ENCODE data around the gene KBTBD12.
"Not testable (repeated sequence)": the region's sequence is repeated elsewhere in the genome, so short reads cannot be mapped to it uniquely, and the experiment has no call there.

Gene KBTBD12

GRCh38 chr3:127903611-127904375 is 11.2 kb upstream of the KBTBD12 start:
- no peak for DNase-seq (ENCODE audit: low read depth)

GRCh38 chr3:127905556-127905955 is 9.5 kb upstream of the KBTBD12 start:
- DNase-seq (ENCODE audit: low read depth), result no peak

DNA sequence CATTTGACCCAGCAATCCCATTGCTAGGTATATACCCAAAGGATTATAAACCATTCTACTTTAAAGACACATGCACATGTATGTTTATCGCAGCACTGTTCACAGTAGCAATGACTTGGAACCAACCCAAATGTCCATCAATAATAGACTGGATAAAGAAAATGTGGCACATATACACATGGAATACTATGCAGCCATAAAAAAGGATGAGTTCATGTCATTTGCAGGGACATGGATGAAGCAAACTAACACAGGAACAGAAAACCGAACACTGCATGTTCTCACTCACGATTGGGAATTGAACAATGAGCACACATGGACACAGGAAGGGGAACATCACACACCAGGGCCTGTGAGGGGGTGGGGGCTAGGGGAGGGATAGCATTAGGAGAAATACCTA is 8.4 kb upstream of the KBTBD12 start:
- not testable (repeated sequence) for DNase-seq (ENCODE audit: low read depth)

GRCh38 chr3:127908202-127908601 is 6.8 kb upstream of the KBTBD12 start:
- DNase-seq (ENCODE audit: low read depth), result no peak

DNA sequence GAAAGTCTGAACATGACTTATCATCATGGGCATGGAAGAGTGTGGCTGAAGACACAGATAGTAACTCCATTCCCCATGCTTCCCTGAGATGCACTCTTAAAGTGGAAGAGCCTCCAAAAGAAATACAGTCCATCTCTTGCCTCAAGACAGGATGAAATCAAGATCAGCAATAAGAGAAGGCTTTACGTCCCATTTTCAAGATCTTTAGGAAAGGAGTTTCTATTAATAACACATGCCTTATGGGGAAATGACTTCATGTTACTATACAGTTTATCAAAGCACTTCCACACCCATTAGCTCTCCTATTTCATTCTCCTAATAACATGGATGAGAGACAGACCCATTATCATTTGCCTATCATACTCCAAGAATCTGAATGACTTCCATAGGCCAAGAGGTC is 6.1 kb upstream of the KBTBD12 start:
- no peak for DNase-seq (ENCODE audit: low read depth)

- DNase-seq (ENCODE audit: low read depth), result no peak
Measured at GRCh38 chr3:127909646-127910045, 5.4 kb upstream of the KBTBD12 start.

DNA sequence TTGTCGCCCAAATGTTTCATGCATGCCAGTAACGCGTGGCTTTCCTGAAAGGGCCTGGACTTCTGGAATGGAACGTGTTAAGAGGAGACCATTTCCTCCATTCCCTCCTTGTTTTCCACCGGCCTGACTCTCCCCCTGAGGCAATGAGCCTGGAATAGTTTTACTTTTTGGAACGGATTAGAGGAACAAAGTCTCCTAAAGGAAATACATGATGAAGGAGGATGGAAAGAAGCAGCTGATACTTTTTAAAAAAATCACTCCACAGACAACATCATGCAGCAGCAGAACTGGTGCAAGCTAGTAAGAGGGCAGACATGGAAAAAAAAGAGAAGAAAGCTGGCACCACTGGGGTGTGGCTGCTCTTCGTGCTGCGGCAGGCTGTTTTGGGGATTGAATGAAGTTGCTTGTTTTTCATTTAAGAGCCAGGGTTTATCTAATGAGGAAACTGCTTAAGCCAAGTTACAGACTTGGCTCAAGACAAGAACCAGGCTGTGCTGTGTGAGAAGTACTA is 3.6 kb upstream of the KBTBD12 start:
- no peak for DNase-seq (ENCODE audit: low read depth)

DNA sequence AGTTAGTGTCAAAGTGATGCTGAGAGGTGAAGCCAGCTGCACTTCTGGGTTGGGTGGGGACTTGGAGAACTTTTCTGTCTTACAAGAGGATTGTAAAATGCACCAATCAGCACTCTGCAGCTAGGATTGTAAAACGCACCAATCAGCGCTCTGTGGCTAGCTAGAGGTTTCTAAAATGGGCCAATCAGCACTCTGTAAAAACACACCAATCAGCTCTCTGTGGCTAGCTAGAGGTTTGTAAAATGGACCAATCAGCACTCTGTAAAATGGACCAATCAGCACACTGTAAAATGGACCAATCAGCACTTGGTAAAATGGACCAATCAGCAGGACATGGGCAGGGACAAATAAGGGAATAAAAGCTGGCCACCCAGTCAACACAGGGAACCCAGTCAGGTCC is 1.2 kb upstream of the KBTBD12 start:
- DNase-seq (ENCODE audit: low read depth), result not testable (repeated sequence)

DNA sequence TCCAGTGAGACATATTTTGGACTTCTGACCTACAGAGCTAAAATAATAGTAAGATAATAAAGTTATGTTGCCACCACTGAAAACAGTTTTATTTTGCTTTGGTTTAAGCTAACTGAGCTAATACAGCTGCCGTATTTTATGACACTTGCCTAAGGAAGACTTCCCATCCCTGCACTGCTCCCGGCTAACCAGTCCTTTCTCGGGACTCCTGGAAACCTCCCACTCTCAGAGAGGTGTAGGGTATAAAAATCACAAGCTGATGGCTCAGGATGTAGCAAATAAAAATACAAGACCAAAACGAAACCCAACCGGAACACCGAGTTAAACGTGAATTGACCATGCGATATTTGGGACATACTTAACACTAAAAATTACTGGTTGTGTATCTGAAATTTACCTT is 448 bp upstream of the KBTBD12 start:
- DNase-seq (ENCODE audit: low read depth), result no peak

- no peak for DNase-seq (ENCODE audit: low read depth)
Measured at GRCh38 chr3:127915937-127916493, 983 bp downstream of the KBTBD12 start.

DNA sequence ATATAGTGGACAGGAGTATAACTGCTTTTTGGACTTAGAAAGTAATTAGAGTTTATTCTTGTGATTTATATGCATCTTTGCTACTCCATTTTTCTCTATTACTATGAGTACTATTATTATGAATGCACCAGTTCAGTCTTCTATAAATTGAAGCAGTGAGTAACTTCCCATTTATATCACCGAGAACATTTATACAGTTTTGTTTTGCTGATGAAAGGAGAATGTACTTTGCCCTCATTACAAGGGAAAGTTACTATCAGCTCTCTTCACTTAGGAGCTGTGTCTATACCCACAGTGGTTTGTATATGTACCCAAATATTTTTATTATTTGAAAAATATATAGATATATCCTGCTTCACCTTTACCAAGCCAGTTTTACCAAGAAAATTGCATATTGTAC is 5.7 kb downstream of the KBTBD12 start:
- no peak for DNase-seq (ENCODE audit: low read depth)

DNA sequence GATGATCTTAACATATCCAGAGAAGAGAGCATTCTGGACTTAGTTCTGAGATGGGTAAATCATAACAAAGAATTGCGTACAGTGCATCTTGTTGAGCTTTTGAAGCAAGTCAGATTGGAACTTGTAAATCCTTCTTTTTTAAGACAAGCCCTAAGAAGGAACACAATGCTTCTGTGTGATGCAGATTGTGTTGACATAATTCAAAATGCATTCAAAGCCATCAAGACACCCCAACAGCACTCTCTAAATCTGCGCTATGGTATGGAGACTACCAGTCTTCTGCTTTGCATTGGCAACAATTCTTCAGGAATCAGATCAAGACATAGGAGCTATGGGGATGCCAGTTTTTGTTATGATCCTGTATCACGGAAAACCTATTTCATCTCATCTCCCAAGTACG is 8.6 kb downstream of the KBTBD12 start:
- no peak for DNase-seq (ENCODE audit: low read depth)

DNA sequence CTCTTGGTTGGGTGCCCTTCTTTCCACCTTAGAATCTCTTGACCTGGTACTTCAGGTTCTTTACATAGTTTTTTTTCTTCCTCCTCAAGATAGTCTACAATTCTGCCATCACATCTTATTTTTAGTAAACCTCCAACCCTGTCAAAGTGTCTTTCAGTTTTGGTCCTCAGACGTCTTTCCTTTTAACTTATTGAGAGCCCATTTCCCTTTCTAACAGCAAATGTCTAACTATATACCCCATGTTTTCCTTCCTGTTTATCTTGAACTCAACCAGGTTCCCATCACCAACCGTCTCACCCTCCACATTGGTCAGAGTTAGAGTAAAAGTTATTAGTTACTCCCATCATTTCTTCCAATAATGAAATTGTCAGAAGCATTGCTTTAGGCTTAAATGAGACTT is 10.4 kb downstream of the KBTBD12 start:
- no peak for DNase-seq (ENCODE audit: low read depth)

DNA sequence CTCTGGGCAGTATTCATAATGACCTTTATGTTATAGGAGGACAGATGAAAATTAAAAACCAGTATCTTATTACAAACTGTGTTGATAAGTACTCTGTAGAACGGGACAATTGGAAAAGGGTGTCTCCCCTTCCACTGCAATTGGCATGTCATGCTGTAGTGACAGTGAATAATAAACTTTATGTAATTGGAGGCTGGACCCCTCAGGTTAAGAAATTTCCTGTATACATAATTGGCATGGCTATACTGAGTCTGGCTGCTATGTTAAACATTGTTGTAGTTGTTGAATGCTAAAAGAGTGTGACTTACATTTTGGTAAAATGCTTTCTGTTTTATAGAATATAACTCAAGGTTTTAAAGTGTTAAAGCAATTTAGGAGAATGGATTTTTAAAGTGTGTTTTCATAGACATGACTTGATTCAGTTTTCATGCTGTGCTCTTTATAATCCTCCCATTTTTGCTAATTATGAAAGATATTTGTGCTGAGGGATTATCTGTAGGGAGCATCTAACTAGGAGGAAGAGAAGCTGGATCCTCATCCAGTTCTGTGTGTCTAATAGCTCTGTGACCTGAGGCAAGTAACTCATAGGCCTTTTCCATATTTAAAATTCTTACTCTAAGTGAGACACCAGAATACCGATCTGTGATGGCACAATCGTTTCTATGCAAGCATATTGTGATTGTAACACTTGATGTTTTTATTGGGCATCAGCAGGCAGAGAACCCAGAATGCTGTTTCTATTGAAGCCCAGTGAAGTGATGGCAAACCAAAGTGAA is 13.0 kb downstream of the KBTBD12 start:
- DNase-seq (ENCODE audit: low read depth), result no peak

DNA sequence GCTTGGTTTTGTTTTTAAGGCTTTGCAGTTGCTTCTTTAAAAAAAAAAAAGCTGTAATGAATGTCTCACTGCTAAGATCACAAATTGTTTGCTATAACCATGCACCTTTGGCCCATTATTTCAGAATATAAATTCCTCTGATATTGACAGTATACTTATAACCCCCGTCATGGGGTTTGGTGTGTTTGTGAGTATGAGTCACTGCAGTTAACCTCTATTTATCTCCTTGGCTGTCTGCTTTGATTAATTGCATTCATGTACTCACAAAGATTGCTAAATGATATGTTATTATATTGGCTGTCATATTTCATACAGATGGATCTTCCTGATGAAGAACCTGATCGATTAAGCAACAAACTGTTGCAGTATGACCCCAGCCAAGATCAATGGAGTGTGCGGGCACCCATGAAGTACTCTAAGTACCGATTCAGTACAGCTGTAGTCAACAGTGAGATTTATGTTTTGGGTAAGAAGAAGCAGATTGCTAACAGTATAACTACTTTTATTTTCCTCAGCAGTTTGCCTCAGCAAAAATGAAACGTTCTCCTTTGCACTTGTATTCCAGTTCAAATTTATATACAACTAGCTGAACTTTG is 14.9 kb downstream of the KBTBD12 start:
- no peak for DNase-seq (ENCODE audit: low read depth)

DNA sequence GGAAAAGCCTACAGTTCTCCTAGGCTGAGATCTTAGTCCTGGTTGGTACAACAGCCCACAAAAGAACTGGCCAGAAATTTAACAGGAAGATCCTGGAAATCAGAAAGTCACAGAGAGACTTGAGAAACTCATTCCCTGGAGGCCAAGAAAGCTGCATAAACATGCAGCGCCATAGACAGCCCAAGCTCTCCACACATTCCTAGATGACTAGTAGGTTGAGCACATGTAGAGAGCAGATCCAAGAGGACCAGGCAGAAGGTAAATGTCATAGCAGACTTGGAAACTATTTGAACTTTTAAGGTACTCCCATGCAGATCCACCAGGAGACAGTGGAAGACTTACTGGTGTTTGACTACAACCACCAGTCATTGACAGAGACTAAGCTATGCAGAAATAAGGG is 18.4 kb downstream of the KBTBD12 start:
- no peak for DNase-seq (ENCODE audit: low read depth)

- no peak for DNase-seq (ENCODE audit: low read depth)
Measured at GRCh38 chr3:127938800-127939199, 23.8 kb downstream of the KBTBD12 start.

GRCh38 chr3:127940116-127940515 is 25.1 kb downstream of the KBTBD12 start:
- no peak for DNase-seq (ENCODE audit: low read depth)

GRCh38 chr3:127942613-127943012 is 27.6 kb downstream of the KBTBD12 start:
- DNase-seq (ENCODE audit: low read depth), result no peak

DNA sequence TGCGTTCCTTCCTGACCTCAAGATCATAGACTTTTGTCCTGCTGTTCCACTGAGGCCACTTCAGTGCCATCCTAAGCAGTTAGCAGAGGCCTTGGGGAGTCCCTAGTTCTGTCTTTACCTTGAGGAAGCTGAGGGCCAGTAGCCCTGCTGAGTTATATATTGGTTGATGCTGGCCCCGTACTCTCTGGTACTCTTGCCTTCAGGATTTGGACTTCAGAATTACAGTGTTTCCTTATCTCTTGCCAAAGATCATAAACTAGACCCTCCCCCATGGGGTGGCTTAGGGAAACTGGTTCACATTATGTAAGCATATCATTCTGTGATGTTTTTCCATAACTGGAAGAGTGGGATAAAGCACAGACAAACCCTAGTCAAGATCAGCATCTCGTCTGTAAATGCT is 33.2 kb downstream of the KBTBD12 start:
- DNase-seq (ENCODE audit: low read depth), result no peak

DNA sequence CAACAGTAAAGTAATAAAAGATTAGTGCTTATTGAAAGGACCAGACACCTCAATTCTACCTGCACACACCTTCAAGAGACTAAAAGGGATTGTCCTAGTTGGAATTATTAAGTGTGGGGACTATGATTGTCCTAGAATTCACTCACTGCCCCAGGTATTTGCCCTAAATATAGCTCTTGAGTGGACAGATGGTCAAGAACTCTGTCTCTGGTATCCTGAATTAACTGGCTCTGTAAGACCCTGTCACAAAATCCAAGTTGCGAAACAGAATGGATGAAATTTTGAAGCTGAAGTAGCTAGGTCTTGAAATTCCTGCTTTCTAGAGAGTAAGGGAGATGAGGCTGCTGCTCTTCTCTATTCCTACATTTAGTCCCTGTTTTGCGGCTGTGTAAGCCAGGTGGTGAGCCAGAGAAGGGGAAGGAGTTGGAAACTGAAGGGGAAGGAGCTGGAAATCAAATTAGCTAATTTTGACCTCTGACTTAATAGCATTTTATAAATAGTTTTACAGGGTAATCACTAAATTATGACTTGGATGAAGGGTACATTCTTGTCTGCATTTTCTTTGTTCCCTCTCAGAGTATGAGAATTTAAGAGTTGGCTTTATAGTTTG is 34.5 kb downstream of the KBTBD12 start:
- DNase-seq (ENCODE audit: low read depth), result no peak

DNA sequence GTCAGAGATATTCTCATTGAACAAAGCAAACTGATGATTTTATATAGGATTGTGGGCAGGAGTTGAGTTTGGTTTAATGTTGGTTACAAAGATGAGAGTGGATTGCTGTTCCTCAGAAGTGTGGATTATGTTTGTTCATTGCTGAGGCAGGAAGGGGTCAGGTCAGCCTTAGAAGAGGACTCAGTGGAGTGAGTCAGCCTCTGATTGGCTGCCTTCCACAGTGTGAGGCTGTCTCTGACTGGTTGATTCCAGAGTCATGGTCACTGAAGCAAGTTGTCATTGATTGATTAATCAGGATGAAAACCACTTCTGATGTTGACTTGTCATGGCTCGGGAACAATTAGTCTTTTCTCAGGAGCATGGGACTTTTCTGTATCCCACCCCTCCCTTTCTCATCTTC is 36.2 kb downstream of the KBTBD12 start:
- peak; percentile 78 for DNase-seq (ENCODE audit: low read depth)

All from stromal cell of bone marrow (primary cell).